Ishikawa (cell line): ENCODE measurements around the gene NCKIPSD.

Experiments
- CEBPB ChIP-seq: IDR thresholded peaks from 2 replicates; pipeline ENCODE4 v1.6.1; 2012
- CREB1 ChIP-seq: IDR thresholded peaks from 2 replicates; pipeline ENCODE4 v1.6.1; 2012; ENCODE audit warnings: low read depth
- EP300 ChIP-seq: IDR thresholded peaks from 2 replicates; pipeline ENCODE4 v1.6.1; 2012; ENCODE audit warnings: borderline replicate concordance
- MAX ChIP-seq: IDR thresholded peaks from 2 replicates; pipeline ENCODE4 v1.6.1; 2012
- NFIC ChIP-seq: IDR thresholded peaks from 2 replicates; pipeline ENCODE4 v1.6.1; 2012
- RAD21 ChIP-seq: IDR thresholded peaks from 2 replicates; pipeline ENCODE4 v1.6.1; 2012; ENCODE audit warnings: low read depth
- REST ChIP-seq: IDR thresholded peaks from 2 replicates; pipeline ENCODE4 v1.6.1; 2012; ENCODE audit warnings: low read depth, mild to moderate bottlenecking
- TAF1 ChIP-seq: IDR thresholded peaks from 2 replicates; pipeline ENCODE4 v1.6.1; 2012; ENCODE audit warnings: low read depth, mild to moderate bottlenecking
- TCF12 ChIP-seq: IDR thresholded peaks from 2 replicates; pipeline ENCODE4 v1.6.1; 2012; ENCODE audit warnings: low read depth
- USF1 ChIP-seq: IDR thresholded peaks from 2 replicates; pipeline ENCODE4 v1.6.1; 2012
- ZBTB7A ChIP-seq: IDR thresholded peaks from 2 replicates; pipeline ENCODE4 v1.6.1; 2012; ENCODE audit warnings: low read depth

- TF ChIP-seq NFIC (no peak), EP300 (no peak), TCF12 (no peak), MAX (no peak), REST (no peak), CEBPB (no peak), TAF1 (no peak), ZBTB7A (no peak), USF1 (no peak), RAD21 (no peak), CREB1 (no peak)
Observed at GRCh38 chr3:48636149-48636655, 49.5 kb downstream of the NCKIPSD start.
